Tibial nerve (tissue), 4 donors: ENCODE data around the gene AGRP. TPM values are rescaled to one million over a fixed set of nuclear protein-coding genes. Genes with fewer than 3 reads are reported as not detected.

Experiments
- DNase-seq, 2 donors: peaks; one replicate each; pipeline ENCODE4 v3.0.0-alpha.2; 2019; ENCODE audit warnings: low spot score in 2 of 2
- H3K27ac ChIP-seq, 4 donors: fragments of 200-600 bp; sonication (generic) in 3 of 4; one replicate each; pipeline ENCODE4 v1.5.1; 2017 to 2019; ENCODE audit warnings: mild to moderate bottlenecking in 1 of 4
- H3K27me3 ChIP-seq, 2 donors: fragments of 200-600 bp; sonication (generic) in 1 of 2; one replicate each; pipeline versions ENCODE4 v1.5.1 to v1.6.0; 2017 to 2019
- H3K36me3 ChIP-seq, 3 donors: fragments of 200-600 bp; sonication (generic); one replicate each; pipeline ENCODE4 v1.5.1; 2018 to 2019
- H3K4me1 ChIP-seq, 4 donors: fragments of 200-600 bp; sonication (generic) in 3 of 4; one replicate each; pipeline ENCODE4 v1.5.1; 2017 to 2019
- H3K4me3 ChIP-seq, 4 donors: fragments of 200-600 bp; sonication (generic) in 3 of 4; one replicate each; pipeline ENCODE4 v1.5.1; 2017 to 2019; ENCODE audit warnings: mild to moderate bottlenecking in 1 of 4, moderate library complexity in 1 of 4
- H3K9me3 ChIP-seq, 4 donors: fragments of 200-600 bp; sonication (generic) in 3 of 4; one replicate each; pipeline ENCODE4 v1.5.1; 2017 to 2019
- EP300 ChIP-seq, 2 donors: sonication (generic); formaldehyde crosslinking; IDR thresholded peaks; one replicate each; pipeline ENCODE4 v1.6.1; 2017; ENCODE audit warnings: antibody characterized with exemption in 2 of 2, mild to moderate bottlenecking in 1 of 2
- POLR2A ChIP-seq, 2 donors: fragments of 450-650 bp; IDR thresholded peaks; one replicate each; pipeline ENCODE4 v1.6.1; 2017; ENCODE audit warnings: antibody characterized with exemption in 2 of 2, mild to moderate bottlenecking in 2 of 2, moderate library complexity in 2 of 2
- WGBS, 2 donors: methylation state at CpG; one replicate each; pipeline ENCODE4 v1.1.5; 2018; 5-methylcytosine and 5-hydroxymethylcytosine counted together
- total RNA-seq, 4 donors: library from RNA; depleted of rRNA; stranded (reverse); fragments of >200 nt; gene quantifications; one replicate each; pipeline ENCODE4 v1.1.0, GENCODE V29; 2016
- TF ChIP-seq, protein P1 (sequence below), 5 experiments: fragments of 200-600 bp in 3 of 5; fragments of 450-650 bp in 2 of 5; sonication (generic) in 3 of 5; IDR thresholded peaks; one replicate each; pipeline ENCODE4 v1.5.1; 2016 to 2019; ENCODE audit warnings: antibody characterized with exemption in 5 of 5, mild to moderate bottlenecking in 3 of 5, moderate library complexity in 2 of 5

AGRP gene
- total RNA-seq, 4 donors from 2014 or later: not detected

DNA sequence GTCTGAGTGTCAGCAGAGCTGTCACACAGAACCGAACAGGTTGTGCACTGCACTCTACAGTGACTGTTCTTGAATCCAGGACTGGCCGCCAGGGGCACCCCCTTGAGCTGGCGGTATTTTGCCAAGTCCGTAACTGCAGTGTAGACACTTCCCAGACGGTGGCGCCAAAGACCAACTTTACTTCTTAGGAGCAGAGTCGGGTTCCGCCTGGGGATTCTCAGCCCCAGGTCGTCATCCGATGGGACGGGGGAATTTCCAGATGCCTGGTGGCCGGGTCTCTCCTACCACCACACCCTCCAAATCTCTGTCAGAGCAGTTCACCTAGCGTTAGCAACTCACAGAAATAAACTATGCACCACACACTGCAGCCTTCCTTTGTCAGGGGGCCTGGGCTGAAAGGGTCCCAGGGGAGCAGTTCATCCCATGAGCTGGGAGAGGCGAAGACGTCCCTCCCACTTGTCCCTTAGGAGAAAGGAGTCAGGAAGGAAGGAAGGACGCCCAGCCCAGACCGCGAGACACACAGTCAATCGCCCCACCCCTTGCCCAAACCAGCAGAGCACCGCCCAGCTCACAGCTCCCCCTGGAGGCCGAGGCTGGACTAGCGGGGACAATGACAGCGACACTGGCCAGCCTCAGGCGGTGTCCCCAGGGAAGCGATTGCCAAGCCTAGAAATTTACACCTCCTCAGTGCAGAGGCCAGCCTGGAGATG, 37.9 kb upstream of the AGRP start:
- Histone ChIP-seq H3K4me1 (peaks cover 0 to 7% (median 2%) of the 10 kb centered on the region in 4 donors), H3K27me3 (no peaks in the 10 kb centered on the region), H3K4me3 (peak overlapping the region; percentile 33 to 53 (median 48)), H3K27ac (peak overlapping the region; percentile 91 to 95 (median 92)), H3K36me3 (no peaks in the 10 kb centered on the region), H3K9me3 (no peaks in the 10 kb centered on the region)
- WGBS, 2 donors: 0 to 1% methylated on average over 19 to 25 of the region's 25 CpGs
- TF ChIP-seq EP300 (IDR thresholded peaks at IDR 0.05): peak; percentile 39 to 81
- peak in 1 of 2 donors; percentile 59 for TF ChIP-seq POLR2A (IDR thresholded peaks at IDR 0.05)
- TF ChIP-seq, protein P1, sequence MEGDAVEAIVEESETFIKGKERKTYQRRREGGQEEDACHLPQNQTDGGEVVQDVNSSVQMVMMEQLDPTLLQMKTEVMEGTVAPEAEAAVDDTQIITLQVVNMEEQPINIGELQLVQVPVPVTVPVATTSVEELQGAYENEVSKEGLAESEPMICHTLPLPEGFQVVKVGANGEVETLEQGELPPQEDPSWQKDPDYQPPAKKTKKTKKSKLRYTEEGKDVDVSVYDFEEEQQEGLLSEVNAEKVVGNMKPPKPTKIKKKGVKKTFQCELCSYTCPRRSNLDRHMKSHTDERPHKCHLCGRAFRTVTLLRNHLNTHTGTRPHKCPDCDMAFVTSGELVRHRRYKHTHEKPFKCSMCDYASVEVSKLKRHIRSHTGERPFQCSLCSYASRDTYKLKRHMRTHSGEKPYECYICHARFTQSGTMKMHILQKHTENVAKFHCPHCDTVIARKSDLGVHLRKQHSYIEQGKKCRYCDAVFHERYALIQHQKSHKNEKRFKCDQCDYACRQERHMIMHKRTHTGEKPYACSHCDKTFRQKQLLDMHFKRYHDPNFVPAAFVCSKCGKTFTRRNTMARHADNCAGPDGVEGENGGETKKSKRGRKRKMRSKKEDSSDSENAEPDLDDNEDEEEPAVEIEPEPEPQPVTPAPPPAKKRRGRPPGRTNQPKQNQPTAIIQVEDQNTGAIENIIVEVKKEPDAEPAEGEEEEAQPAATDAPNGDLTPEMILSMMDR (IDR thresholded peaks at IDR 0.05): peak; percentile 81 to 99 (median 85)
- DNase-seq: peak; percentile 95 to 99

DNA sequence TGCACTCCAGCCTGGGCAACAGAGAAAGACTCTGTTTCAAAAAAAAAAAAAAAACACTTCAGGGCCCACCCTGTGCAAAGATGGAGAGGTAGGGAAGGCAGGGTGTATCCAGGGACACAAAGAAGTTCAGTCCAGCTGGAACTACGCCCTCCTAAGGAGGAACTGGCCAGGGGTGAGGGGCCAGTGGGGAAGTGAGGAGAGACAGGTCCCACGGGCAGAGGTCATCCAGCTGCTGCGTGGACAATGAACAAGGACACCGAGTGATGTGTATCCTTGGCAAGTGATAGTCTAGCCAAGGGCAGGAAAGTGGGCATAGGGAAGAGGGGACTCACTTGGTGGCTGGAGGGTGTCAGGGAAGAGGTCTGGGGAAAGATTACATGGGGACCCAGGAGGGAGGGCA, 35.9 kb upstream of the AGRP start:
- no peaks in the 10 kb centered on the region for H3K36me3 ChIP-seq

DNA sequence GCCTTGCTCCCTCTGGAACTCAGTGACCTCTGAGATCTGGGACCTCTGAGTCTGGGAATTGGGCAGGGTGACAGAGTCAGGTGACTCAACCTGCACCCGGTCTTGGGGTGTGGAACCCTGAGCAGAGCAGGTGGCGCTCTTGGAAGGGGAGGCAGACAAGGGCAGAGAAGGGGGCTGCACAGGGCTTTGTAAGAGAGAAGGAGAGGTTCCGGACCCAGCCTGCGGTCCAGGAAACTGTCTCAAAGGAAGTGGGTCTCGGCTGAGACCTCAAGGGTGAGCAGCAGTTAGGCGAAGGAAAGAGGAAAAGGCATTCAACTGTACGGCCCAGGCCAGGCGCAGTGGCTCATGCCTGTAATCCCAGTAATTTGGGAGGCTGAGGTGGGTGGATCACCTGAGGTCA, 35.3 kb upstream of the AGRP start:
- Histone ChIP-seq H3K9me3 (no peaks in the 10 kb centered on the region), H3K4me1 (peaks cover 0 to 8% (median 6%) of the 10 kb centered on the region in 4 donors), H3K27me3 (no peaks in the 10 kb centered on the region), H3K36me3 (no peaks in the 10 kb centered on the region), H3K27ac (peak overlapping the region in 1 of 4 donors; percentile 74), H3K4me3 (peak overlapping the region in 1 of 4 donors; percentile 18)
- WGBS, 2 donors: 73 to 83% methylated on average over 8 of the region's 8 CpGs
- TF ChIP-seq POLR2A (IDR thresholded peaks at IDR 0.05) (no peak), EP300 (IDR thresholded peaks at IDR 0.05) (no peak)
- TF ChIP-seq, protein P1 (IDR thresholded peaks at IDR 0.05): no peak
- DNase-seq: no peak

More for the DNA sequence above, 35.9 kb upstream of the AGRP start:
- Histone ChIP-seq H3K27me3 (no peaks in the 10 kb centered on the region), H3K4me1 (peaks cover 0 to 7% (median 4%) of the 10 kb centered on the region in 4 donors), H3K27ac (no peak overlapping the region), H3K4me3 (no peak overlapping the region), H3K9me3 (no peaks in the 10 kb centered on the region)
- TF ChIP-seq EP300 (IDR thresholded peaks at IDR 0.05) (no peak), POLR2A (IDR thresholded peaks at IDR 0.05) (no peak)
- TF ChIP-seq, protein P1 (IDR thresholded peaks at IDR 0.05): no peak
- no peak for DNase-seq
- WGBS, 2 donors: 46 to 55% methylated on average over 4 of the region's 4 CpGs

DNA sequence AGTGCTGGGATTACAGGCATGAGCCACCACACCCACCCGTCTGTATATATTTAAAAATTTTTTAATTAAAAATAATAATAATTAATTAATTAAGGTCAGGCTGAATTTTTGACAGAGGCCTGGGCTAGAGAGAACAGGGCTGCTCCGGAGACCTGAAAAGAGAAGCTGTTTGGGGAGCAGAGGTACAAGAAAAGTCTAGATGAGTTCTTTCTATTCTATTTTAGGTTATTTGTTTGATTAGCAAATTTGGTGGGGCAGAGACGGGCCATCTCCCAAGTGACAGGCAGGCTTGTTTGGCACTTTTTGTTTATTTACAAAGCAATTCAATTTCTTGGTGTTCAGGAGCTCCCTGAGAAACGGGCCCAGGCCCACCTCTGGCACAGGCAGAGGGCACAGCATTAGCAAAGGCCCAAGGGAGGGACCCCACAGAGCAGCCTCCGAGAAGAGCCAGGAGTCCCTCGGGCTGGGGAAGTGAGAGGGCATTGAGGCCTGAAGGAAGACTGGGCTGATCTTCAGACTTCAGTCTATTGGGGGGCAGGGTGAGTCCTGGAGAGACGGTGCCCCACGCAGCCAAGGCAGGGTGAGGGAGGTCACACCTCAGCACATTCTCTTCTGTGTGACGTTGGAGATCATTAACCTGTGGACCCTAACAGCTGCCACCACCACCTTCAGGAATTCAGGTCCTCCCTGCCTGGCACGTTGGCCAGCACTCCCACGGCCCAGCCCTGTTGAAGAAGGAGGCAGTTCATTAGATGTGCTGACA, 34.5 kb upstream of the AGRP start:
- TF ChIP-seq POLR2A (IDR thresholded peaks at IDR 0.05) (no peak), EP300 (IDR thresholded peaks at IDR 0.05) (no peak)
- TF ChIP-seq, protein P1 (IDR thresholded peaks at IDR 0.05): no peak
- H3K9me3 ChIP-seq: no peaks in the 10 kb centered on the region
- no peaks in the 10 kb centered on the region for H3K36me3 ChIP-seq
- no peak for DNase-seq
- peak overlapping the region in 1 of 4 donors; percentile 74 for H3K27ac ChIP-seq
- peak overlapping the region in 1 of 4 donors; percentile 18 for H3K4me3 ChIP-seq
- no peaks in the 10 kb centered on the region for H3K27me3 ChIP-seq
- 59 to 66% methylated on average over 11 of the region's 11 CpGs for WGBS, 2 donors
- peaks cover 0 to 8% (median 6%) of the 10 kb centered on the region in 4 donors for H3K4me1 ChIP-seq

DNA sequence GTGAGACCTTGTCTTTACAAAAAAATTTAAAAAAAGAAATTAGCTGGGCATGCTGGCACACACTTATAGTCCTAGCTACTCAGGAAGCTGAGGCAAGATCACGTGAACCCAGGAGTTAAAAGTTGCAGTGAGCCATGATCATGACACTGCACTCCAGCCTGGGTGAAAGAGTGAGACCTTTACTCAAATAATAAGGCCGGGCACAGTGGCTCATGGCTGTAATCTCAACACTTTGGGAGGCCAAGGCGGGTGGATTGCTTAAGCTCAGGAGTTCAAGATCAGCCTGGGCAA, 33.8 kb upstream of the AGRP start:
- peaks cover 0 to 8% (median 6%) of the 10 kb centered on the region in 4 donors for H3K4me1 ChIP-seq
- no peak for DNase-seq
- no peak overlapping the region for H3K4me3 ChIP-seq
- H3K27ac ChIP-seq: peak overlapping the region in 1 of 4 donors; percentile 19
- no peaks in the 10 kb centered on the region for H3K9me3 ChIP-seq
- WGBS, 2 donors: 71 to 73% methylated on average over 3 of the region's 3 CpGs
- H3K27me3 ChIP-seq: no peaks in the 10 kb centered on the region
- no peaks in the 10 kb centered on the region for H3K36me3 ChIP-seq
- TF ChIP-seq EP300 (IDR thresholded peaks at IDR 0.05): no peak
- no peak for TF ChIP-seq POLR2A (IDR thresholded peaks at IDR 0.05)
- TF ChIP-seq, protein P1 (IDR thresholded peaks at IDR 0.05): no peak
